GM12878 (cell line): ENCODE results near the gene ATP4B. TPM values are rescaled to one million over a fixed set of nuclear protein-coding genes. Genes with fewer than 3 reads are reported as not detected.

Experiments used
- ATAC-seq: fragments of 200-7000 bp; cut with Tn5 transposase; 3 replicates; pipeline ENCODE4 v1.9.1; 2020; ENCODE audit warnings: mild to moderate bottlenecking, moderate library complexity
- BruUV-seq: library from RNA; stranded (reverse); fragments of 400-500 nt; replicated peaks from 2 replicates; lab custom pipeline; 2021; lab: Mats Ljungman, UMichigan
- CTCF ChIA-PET: fragments of 300-600 bp; sonication (Branson Sonifier 250); formaldehyde crosslinking; extraction: SDS; loops from one replicate; lab custom pipeline; 2021; ENCODE audit warnings: inconsistent platforms; lab: Yijun Ruan, JAX
- POLR2A ChIA-PET: fragments of 350-600 bp; formaldehyde crosslinking; extraction: SDS; loops from one replicate; lab custom pipeline; 2021; ENCODE audit warnings: inconsistent platforms; lab: Charles Lee
- RAD21 ChIA-PET: fragments of 300-600 bp; sonication (Branson Sonifier 250); formaldehyde crosslinking; loops from one replicate; lab custom pipeline; 2023; ENCODE audit warnings: antibody characterized with exemption; ENCODE audit not compliant: unreplicated experiment; lab: Charles Lee
- SMC1A ChIA-PET: fragments of 300-600 bp; sonication (Branson Sonifier 250); formaldehyde crosslinking; loops from one replicate; lab custom pipeline; 2023; ENCODE audit not compliant: unreplicated experiment, uncharacterized antibody; lab: Charles Lee
- DNase-seq: peaks from one replicate; pipeline ENCODE4 v3.0.0-alpha.2; 2011; ENCODE audit warnings: low read depth, low spot score
- FAIRE-seq: peaks from 3 replicates; lab custom pipeline; 2011; peaks lifted over from hg19 to GRCh38; lab: Jason Lieb, UNC
- H2AFZ ChIP-seq: 2 replicates; pipeline ENCODE4 v1.6.0; 2011; ENCODE audit warnings: low read depth, low read length, control low read depth; ENCODE audit not compliant: control insufficient read depth
- H3K27ac ChIP-seq: 2 replicates; pipeline ENCODE4 v1.5.1; 2011; ENCODE audit warnings: control low read depth; ENCODE audit not compliant: control insufficient read depth, insufficient read depth
- H3K27me3 ChIP-seq, 2 experiments: replicated peaks in 1 of 2; 2 replicates each; pipeline versions ENCODE4 v1.6.0 to v1.6.1; 2011; ENCODE audit warnings: low read length in 1 of 2; ENCODE audit not compliant: control insufficient read depth in 2 of 2, insufficient read depth in 2 of 2
- H3K36me3 ChIP-seq, 2 experiments: 2 replicates each; pipeline ENCODE4 v1.5.1; 2011; ENCODE audit warnings: low read length in 1 of 2; ENCODE audit not compliant: control insufficient read depth in 2 of 2, insufficient read depth in 2 of 2
- H3K4me1 ChIP-seq: 2 replicates; pipeline ENCODE4 v1.6.1; 2011; ENCODE audit warnings: mild to moderate bottlenecking, low read length, moderate library complexity, mixed read lengths; ENCODE audit not compliant: control insufficient read depth, insufficient read depth
- H3K4me2 ChIP-seq: 2 replicates; pipeline ENCODE4 v1.6.0; 2011; ENCODE audit warnings: control low read depth; ENCODE audit not compliant: control insufficient read depth, insufficient read depth
- H3K4me3 ChIP-seq: fragments of 200-600 bp; sonication (generic); 2 replicates; pipeline ENCODE4 v1.5.1; 2016
- H3K79me2 ChIP-seq: 2 replicates; pipeline ENCODE4 v1.6.0; 2011; ENCODE audit warnings: low read length; ENCODE audit not compliant: control insufficient read depth, insufficient read depth
- H3K9ac ChIP-seq: 2 replicates; pipeline ENCODE4 v1.8.0; 2011; ENCODE audit warnings: low read length, control low read depth, mixed read lengths; ENCODE audit not compliant: control insufficient read depth, insufficient read depth
- H3K9me3 ChIP-seq: replicated peaks from 3 replicates; pipeline ENCODE4 v1.5.1; 2011; ENCODE audit warnings: mild to moderate bottlenecking, low read length; ENCODE audit not compliant: control insufficient read depth, insufficient read depth
- H4K20me1 ChIP-seq: 2 replicates; pipeline ENCODE4 v1.6.0; 2011; ENCODE audit not compliant: control insufficient read depth, insufficient read depth
- ETV6 ChIP-seq, 2 experiments: fragments of 450-650 bp in 1 of 2; IDR thresholded peaks in 1 of 2; conservative IDR thresholded peaks in 1 of 2; 2 replicates each; pipeline ENCODE4 v1.6.1; 2014; ENCODE audit warnings: antibody characterized with exemption in 1 of 2, borderline replicate concordance in 1 of 2, low read depth in 1 of 2, mild to moderate bottlenecking in 1 of 2, moderate library complexity in 1 of 2
- FOXM1 ChIP-seq: IDR thresholded peaks from 2 replicates; pipeline ENCODE4 v1.6.1; 2012; ENCODE audit warnings: low read depth, mild to moderate bottlenecking, inconsistent platforms, low read length, moderate library complexity
- HSF1 ChIP-seq: fragments of 150-350 bp; IDR thresholded peaks from 2 replicates; pipeline ENCODE4 v1.6.1; 2014; ENCODE audit warnings: mild to moderate bottlenecking, low read depth, low read length
- IRF4 ChIP-seq: IDR thresholded peaks from 2 replicates; pipeline ENCODE4 v1.6.1; 2011; ENCODE audit warnings: low read depth, low read length
- POLR2AphosphoS2 ChIP-seq: IDR thresholded peaks from 2 replicates; pipeline ENCODE4 v1.6.1; 2011; ENCODE audit warnings: low read depth, mild to moderate bottlenecking, low read length, improper control_type of control experiment, moderate library complexity
- RUNX3 ChIP-seq: IDR thresholded peaks from 2 replicates; pipeline ENCODE4 v1.6.1; 2012; ENCODE audit warnings: low read length, inconsistent platforms
- SP1 ChIP-seq: IDR thresholded peaks from one replicate; pipeline ENCODE4 v1.6.1; 2011; ENCODE audit warnings: low read depth, low read length
- SUZ12 ChIP-seq: fragments of 200-600 bp; sonication (generic); IDR thresholded peaks from one replicate; pipeline ENCODE4 v1.6.1; 2018; ENCODE audit warnings: antibody characterized with exemption, mild to moderate bottlenecking; ENCODE audit not compliant: unreplicated experiment
- WGBS: methylation state at CpG from one replicate; pipeline ENCODE4 v1.1.6; 2016; ENCODE audit warnings: low lambda C conversion rate; ENCODE audit not compliant: insufficient replicate concordance, insufficient coverage; ENCODE audit errors: missing lambda C conversion rate; 5-methylcytosine and 5-hydroxymethylcytosine counted together
- in situ Hi-C: fragments of 300-500 bp; cut with MboI; formaldehyde crosslinking; loops from 9 replicates; pipeline ENCODE4 v1.14.3; 2018; ENCODE audit warnings: mixed read lengths
- intact Hi-C: fragments of 100-400 bp; cut with micrococcal nuclease; formaldehyde crosslinking; loops from one replicate; pipeline ENCODE4 v1.14.2; 2022; ENCODE audit not compliant: unreplicated experiment
- polyA plus RNA-seq, 11 experiments: library from polyadenylated mRNA; depleted of rRNA in 4 of 11; unstranded in 6 of 11; stranded (reverse) in 5 of 11; fragments of >200 nt; fragmentation: Nextera tagmentation in 4 of 11; fragmentation: Illumina TruSeq in 1 of 11; extraction: Ambion mirVana in 4 of 11; extraction: Trizol in 1 of 11; gene quantifications; 1 replicate in 1 of 11; 2 replicates in 10 of 11; pipeline versions ENCODE4 v1.2.1 to v1.2.3, GENCODE V29; 2011 to 2016; ENCODE audit warnings: inconsistent platforms in 2 of 11, missing spikeins in 2 of 11, low read depth in 1 of 11
- total RNA-seq, 4 experiments: library from RNA; depleted of rRNA in 3 of 4; stranded (reverse); fragments of >200 nt in 3 of 4; fragmentation: Illumina TruSeq in 1 of 4; extraction: Trizol in 1 of 4; gene quantifications; 2 replicates each; pipeline versions ENCODE4 v1.2.1 to v1.2.3, GENCODE V29; 2013 to 2021

Gene ATP4B
- total and polyA plus RNA-seq, 10 of the 15 experiments (the other 5 are each of a cell fraction or from before 2014, with no cell fraction given) = 0.05 to 0.33 (median 0.20) TPM; not detected in 4

GRCh38 chr13:113651511-113652403 is 6.2 kb downstream of the ATP4B start:
- WGBS = 73% methylated on average over 32 of the region's 37 CpGs
- in situ Hi-C loops = no loop called here

More at GRCh38 chr13:113651511-113652403, 6.2 kb downstream of the ATP4B start:
- BruUV-seq = no TSS peak
- Histone ChIP-seq H3K27me3 (no peaks in the 10 kb centered on the region), H3K9me3 (no peaks in the 10 kb centered on the region), H3K9ac (no peak overlapping the region), H4K20me1 (no peaks in the 10 kb centered on the region), H3K79me2 (no peaks in the 10 kb centered on the region), H3K27ac (no peak overlapping the region), H3K4me3 (no peak overlapping the region), H3K36me3 (no peaks in the 10 kb centered on the region), H3K4me1 (no peaks in the 10 kb centered on the region), H2AFZ (no peak overlapping the region), H3K4me2 (no peak overlapping the region)
- POLR2A ChIA-PET = interaction anchor here (0.6 kb wide), 1 partner anchor 318 kb away, joined by 4 read pairs; no protein-coding TSS in a partner anchor
- intact Hi-C loops = no loop called here
- DNase-seq (no peak), FAIRE-seq (no peak), ATAC-seq (no peak)
- TF ChIP-seq IRF4 (no peak), FOXM1 (no peak), RUNX3 (no peak), SP1 (no peak), POLR2AphosphoS2 (no peak), HSF1 (no peak), SUZ12 (no peak), ETV6 (conservative IDR thresholded peaks at IDR 0.05 in 1 of 2, IDR thresholded peaks at IDR 0.05 in 1 of 2; ENCODE audit: borderline replicate concordance in 1 of 2, low read depth in 1 of 2) (no peak)
- RAD21 ChIA-PET = no interaction called here
- CTCF ChIA-PET = no interaction called here
- SMC1A ChIA-PET = no interaction called here
